HT-29 (cell line): Measurements from ENCODE around the gene XYLT1. TPM values are rescaled to one million over a fixed set of nuclear protein-coding genes. Genes with fewer than 3 reads are reported as not detected.

Experiments used
- DNase-seq: peaks from one replicate; pipeline ENCODE4 v3.0.0-alpha.2; 2015; ENCODE audit warnings: low spot score
- total RNA-seq: library from RNA; depleted of rRNA; stranded (reverse); fragments of >200 nt; shearing (Covaris generic); gene quantifications from 2 replicates; pipeline ENCODE4 v1.2.3, GENCODE V29; 2014

Gene XYLT1
- total RNA-seq, 1 experiment from 2014 or later: 0.38 TPM

DNA sequence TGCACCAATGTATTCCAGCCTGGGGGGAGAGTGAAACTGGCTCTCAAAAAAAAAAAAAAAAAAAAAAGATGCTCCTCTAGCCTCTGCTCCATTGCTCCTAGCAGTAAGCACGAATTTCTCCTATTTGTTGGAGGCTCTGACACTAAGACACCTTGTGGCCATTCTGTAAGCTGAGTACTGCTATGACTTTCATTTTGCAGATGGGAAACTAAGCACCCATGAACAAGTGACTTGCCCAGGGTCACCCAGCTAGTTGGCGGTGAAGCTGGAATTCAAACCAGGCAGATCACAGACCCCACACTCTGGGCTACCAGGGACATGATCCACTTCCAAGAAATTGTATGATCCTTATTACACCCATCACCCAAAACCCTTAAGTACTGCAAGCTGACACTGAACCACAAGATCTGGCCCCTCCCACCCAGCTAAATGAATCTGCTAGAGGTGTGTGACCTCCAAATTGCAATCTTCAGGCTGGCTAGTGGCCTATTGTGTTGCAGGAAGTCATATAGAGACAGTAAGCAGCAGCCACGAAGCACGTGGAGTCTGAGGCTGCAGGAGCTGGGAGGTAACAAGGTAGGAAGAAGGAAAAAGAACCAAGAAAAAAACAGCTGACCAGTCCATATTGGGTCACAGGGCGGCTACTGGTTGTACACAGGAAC is 209.4 kb downstream of the XYLT1 start:
- no peak for DNase-seq

- DNase-seq: no peak
These were observed 210.4 kb downstream of the XYLT1 start for GRCh38 chr16:17260276-17260849.

- no peak for DNase-seq
These were observed 210.9 kb downstream of the XYLT1 start for GRCh38 chr16:17259751-17260270.

GRCh38 chr16:17258848-17259713 is 211.7 kb downstream of the XYLT1 start:
- DNase-seq: no peak

GRCh38 chr16:17258077-17258599 is 212.6 kb downstream of the XYLT1 start:
- DNase-seq: no peak

GRCh38 chr16:17257426-17258023 is 213.2 kb downstream of the XYLT1 start:
- no peak for DNase-seq

- no peak for DNase-seq
These were observed 218.1 kb downstream of the XYLT1 start for GRCh38 chr16:17252701-17253100.

GRCh38 chr16:17252064-17252463 is 218.7 kb downstream of the XYLT1 start:
- no peak for DNase-seq

GRCh38 chr16:17251496-17251895 is 219.3 kb downstream of the XYLT1 start:
- DNase-seq: no peak

GRCh38 chr16:17246974-17247732 is 223.6 kb downstream of the XYLT1 start:
- DNase-seq: no peak

DNA sequence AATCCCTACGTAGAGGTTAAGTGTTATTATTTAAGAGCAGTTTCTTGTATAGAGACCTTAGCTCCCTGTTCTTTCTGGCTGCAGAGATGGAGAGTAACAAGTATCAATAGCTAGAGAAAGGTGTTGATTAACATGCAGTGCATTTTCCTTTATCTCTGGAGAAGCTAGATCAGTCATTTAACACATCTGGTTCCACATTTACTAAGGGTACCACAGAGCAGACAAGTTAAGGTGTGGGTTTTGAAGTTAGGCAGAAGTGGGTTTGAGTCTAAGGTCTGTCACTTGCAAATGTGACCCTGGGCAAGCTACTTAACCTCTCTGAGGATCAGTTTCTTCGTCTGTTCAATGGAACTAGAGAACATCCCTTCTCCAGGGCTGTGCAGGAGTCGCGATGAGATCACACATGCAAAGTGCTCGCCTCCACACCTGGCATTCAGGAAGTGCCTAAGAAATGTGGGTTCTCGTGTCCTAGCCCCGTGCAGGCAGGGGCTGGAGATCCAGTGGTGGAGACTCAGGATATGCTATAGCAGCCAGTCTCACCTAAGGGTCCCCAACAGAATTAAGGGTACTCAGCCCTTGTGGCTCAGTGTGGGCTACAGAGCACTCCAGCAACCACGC is 224.4 kb downstream of the XYLT1 start:
- DNase-seq: no peak

- no peak for DNase-seq
These were observed 225.0 kb downstream of the XYLT1 start for GRCh38 chr16:17245776-17246175.

- DNase-seq: no peak
These were observed 225.7 kb downstream of the XYLT1 start for GRCh38 chr16:17244872-17245551.

DNA sequence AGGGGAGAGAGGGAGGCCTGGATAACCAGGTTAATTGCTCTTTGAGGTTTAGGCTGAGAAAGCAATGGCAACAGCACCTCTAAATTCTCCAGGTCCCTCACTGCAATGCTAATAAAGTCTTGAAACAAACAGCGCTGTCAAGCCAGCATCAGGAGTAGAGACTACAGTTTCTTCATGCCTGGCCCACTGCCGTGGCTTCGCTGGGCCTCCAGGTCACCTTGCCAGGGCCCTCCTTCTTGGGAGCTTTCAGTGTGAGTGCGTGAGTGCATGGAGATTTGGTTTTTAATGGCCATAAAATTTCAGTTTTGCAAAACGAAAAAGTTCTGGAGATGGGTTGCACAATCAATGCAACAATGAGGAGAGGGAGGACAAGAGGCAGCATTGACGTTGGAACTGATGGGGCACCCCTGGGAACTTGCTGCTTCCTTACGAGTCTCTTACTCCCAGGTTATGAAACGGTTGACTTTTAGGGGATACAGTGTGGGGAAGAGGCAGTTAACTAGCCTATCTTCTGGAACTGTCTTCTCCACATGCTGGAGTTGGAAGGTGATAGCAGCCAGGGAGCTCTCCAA is 229.4 kb downstream of the XYLT1 start:
- no peak for DNase-seq

- DNase-seq: no peak
These were observed 232.3 kb downstream of the XYLT1 start for GRCh38 chr16:17238285-17239028.

- DNase-seq: no peak
These were observed 233.3 kb downstream of the XYLT1 start for GRCh38 chr16:17237350-17237944.

DNA sequence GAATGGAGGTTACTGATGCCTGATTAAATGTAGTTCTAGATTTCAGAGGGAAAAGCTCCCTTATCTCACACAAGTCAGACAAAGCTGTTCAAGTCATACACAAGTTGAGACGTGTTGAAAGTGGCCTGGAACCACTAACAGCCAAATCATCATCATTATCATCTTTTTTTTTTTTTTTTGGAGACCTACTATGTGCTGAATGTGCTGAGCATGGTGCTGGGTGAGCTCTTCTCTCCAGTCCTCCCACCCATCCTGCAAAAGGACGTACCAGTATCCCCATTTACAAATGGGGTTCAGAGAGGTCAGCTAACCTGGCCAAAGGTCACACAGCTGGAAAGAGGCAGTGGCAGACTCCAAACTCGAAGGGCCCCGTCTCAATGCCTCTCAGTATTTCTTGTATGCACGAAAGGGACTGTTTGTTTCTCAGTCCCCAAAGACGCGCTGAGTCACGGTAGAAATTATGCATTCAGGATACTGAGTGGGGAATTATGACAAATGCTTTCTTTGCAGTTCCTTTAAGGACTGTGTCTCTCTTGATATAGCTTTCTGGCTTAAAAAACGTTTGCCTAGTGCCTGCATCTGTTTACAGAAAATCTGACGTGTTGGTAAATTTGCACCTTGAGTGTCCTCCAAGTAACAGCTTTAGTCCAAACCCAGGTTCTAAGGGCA is 235.5 kb downstream of the XYLT1 start:
- no peak for DNase-seq
